ENCODE results near the gene PI3.

DNA sequence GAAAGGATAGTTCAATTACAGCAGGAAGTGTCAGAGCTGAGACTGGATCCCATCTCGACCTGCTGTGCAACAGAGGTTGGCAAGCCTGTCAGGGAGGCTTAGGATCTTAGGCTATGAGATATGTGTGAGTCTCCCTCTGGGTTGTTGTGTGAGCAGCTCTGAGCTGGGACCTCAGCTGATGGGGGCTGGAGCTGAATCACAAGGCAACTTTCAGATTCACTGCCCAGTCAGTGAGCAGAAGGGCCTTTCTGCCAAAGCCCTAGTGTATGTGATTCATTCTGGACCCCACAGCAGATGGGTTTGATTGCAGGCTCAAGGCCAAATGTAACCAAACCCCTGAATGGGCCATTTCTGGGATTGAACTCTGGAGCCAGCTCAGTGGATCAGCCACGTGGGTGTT, 4.5 kb downstream of the PI3 start:
- TF ChIP-seq, protein P1, sequence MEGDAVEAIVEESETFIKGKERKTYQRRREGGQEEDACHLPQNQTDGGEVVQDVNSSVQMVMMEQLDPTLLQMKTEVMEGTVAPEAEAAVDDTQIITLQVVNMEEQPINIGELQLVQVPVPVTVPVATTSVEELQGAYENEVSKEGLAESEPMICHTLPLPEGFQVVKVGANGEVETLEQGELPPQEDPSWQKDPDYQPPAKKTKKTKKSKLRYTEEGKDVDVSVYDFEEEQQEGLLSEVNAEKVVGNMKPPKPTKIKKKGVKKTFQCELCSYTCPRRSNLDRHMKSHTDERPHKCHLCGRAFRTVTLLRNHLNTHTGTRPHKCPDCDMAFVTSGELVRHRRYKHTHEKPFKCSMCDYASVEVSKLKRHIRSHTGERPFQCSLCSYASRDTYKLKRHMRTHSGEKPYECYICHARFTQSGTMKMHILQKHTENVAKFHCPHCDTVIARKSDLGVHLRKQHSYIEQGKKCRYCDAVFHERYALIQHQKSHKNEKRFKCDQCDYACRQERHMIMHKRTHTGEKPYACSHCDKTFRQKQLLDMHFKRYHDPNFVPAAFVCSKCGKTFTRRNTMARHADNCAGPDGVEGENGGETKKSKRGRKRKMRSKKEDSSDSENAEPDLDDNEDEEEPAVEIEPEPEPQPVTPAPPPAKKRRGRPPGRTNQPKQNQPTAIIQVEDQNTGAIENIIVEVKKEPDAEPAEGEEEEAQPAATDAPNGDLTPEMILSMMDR (IDR thresholded peaks at IDR 0.05), result no peak
- no peak for TF ChIP-seq POLR2A (IDR thresholded peaks at IDR 0.05)
